WTC11 (cell line): ENCODE data around the gene DMD. TPM values are rescaled to one million over a fixed set of nuclear protein-coding genes. Genes with fewer than 3 reads are reported as not detected.

ENCODE experiments used
- ATAC-seq: fragments of 200-7000 bp; cut with Tn5 transposase; 2 replicates; pipeline ENCODE4 v1.10.0; 2021; ENCODE audit warnings: mild to moderate bottlenecking, moderate library complexity
- CTCF ChIA-PET: fragments of 300-600 bp; sonication (Branson Sonifier 250); formaldehyde crosslinking; loops from one replicate; lab custom pipeline; 2021; ENCODE audit warnings: antibody characterized with exemption; lab: Charles Lee
- POLR2A ChIA-PET: fragments of 350-600 bp; sonication (Branson Sonifier 250); formaldehyde crosslinking; loops from one replicate; lab custom pipeline; 2021; ENCODE audit warnings: antibody characterized with exemption; lab: Charles Lee
- DNase-seq: peaks from one replicate; pipeline ENCODE4 v3.0.0; 2021; ENCODE audit warnings: low spot score
- H3K27ac Mint-ChIP-seq: 2 replicates; pipeline ENCODE4 v1.8.0; 2021; ENCODE audit warnings: mixed read lengths
- H3K27me3 Mint-ChIP-seq: 2 replicates; pipeline ENCODE4 v1.8.0; 2021; ENCODE audit warnings: low read depth, mild to moderate bottlenecking, moderate library complexity, mixed read lengths
- H3K36me3 Mint-ChIP-seq: 2 replicates; pipeline ENCODE4 v1.8.0; 2021; ENCODE audit warnings: mixed read lengths
- H3K4me1 Mint-ChIP-seq: 2 replicates; pipeline ENCODE4 v1.8.0; 2022; ENCODE audit warnings: mixed read lengths
- H3K4me3 Mint-ChIP-seq: 2 replicates; pipeline ENCODE4 v1.8.0; 2021; ENCODE audit warnings: mild to moderate bottlenecking, moderate library complexity, mixed read lengths
- H3K9me3 Mint-ChIP-seq: 2 replicates; pipeline ENCODE4 v1.8.0; 2021; ENCODE audit warnings: mixed read lengths
- ARID4B ChIP-seq: sonication (generic); formaldehyde crosslinking; IDR thresholded peaks from 2 replicates; pipeline ENCODE4 v1.8.0; 2023; ENCODE audit warnings: missing genetic modification reagents, mild to moderate bottlenecking, borderline replicate concordance
- ATF1 ChIP-seq: sonication (generic); formaldehyde crosslinking; IDR thresholded peaks from 2 replicates; pipeline ENCODE4 v1.8.1; 2023; ENCODE audit warnings: mild to moderate bottlenecking, moderate library complexity, missing genetic modification reagents
- CREB1 ChIP-seq: sonication (generic); formaldehyde crosslinking; IDR thresholded peaks from 2 replicates; pipeline ENCODE4 v1.8.0; 2023; ENCODE audit warnings: mild to moderate bottlenecking, missing genetic modification reagents
- ETV6 ChIP-seq: sonication (generic); formaldehyde crosslinking; IDR thresholded peaks from 2 replicates; pipeline ENCODE4 v1.8.1; 2022; ENCODE audit warnings: mild to moderate bottlenecking, missing genetic modification reagents
- FOXP1 ChIP-seq: sonication (generic); formaldehyde crosslinking; IDR thresholded peaks from 2 replicates; pipeline ENCODE4 v1.8.0; 2022; ENCODE audit warnings: missing genetic modification reagents, mild to moderate bottlenecking, moderate library complexity, borderline replicate concordance
- MYBL2 ChIP-seq: sonication (generic); formaldehyde crosslinking; IDR thresholded peaks from 2 replicates; pipeline ENCODE4 v1.8.1; 2023; ENCODE audit warnings: mild to moderate bottlenecking, moderate library complexity, missing genetic modification reagents
- NFE2L1 ChIP-seq: sonication (generic); formaldehyde crosslinking; IDR thresholded peaks from 2 replicates; pipeline ENCODE4 v1.8.1; 2023; ENCODE audit warnings: missing genetic modification reagents
- NR3C1 ChIP-seq: sonication (generic); formaldehyde crosslinking; conservative IDR thresholded peaks from 2 replicates; pipeline ENCODE4 v1.8.1; 2023; ENCODE audit warnings: low read depth, mild to moderate bottlenecking, missing genetic modification reagents
- OVOL2 ChIP-seq: fragments of 250-450 bp; sonication (Bioruptor Pico); IDR thresholded peaks from 2 replicates; pipeline ENCODE4 v1.9.0; 2021; ENCODE audit warnings: mild to moderate bottlenecking, borderline replicate concordance
- STAT6 ChIP-seq: sonication (generic); formaldehyde crosslinking; conservative IDR thresholded peaks from 2 replicates; pipeline ENCODE4 v1.8.1; 2023; ENCODE audit warnings: mild to moderate bottlenecking, low read depth, missing genetic modification reagents, moderate library complexity
- TP53 ChIP-seq: sonication (generic); formaldehyde crosslinking; IDR thresholded peaks from 2 replicates; pipeline ENCODE4 v1.8.1; 2023; ENCODE audit warnings: mild to moderate bottlenecking, missing genetic modification reagents
- ZBTB21 ChIP-seq: sonication (generic); formaldehyde crosslinking; IDR thresholded peaks from 2 replicates; pipeline ENCODE4 v1.8.1; 2023; ENCODE audit warnings: mild to moderate bottlenecking, missing genetic modification reagents, borderline replicate concordance
- ZNF263 ChIP-seq: sonication (generic); formaldehyde crosslinking; IDR thresholded peaks from 2 replicates; pipeline ENCODE4 v1.8.1; 2022; ENCODE audit warnings: low read depth, mild to moderate bottlenecking, moderate library complexity, missing genetic modification reagents
- ZNF317 ChIP-seq: sonication (generic); formaldehyde crosslinking; IDR thresholded peaks from 2 replicates; pipeline ENCODE4 v1.8.1; 2023; ENCODE audit warnings: low read depth, mild to moderate bottlenecking, moderate library complexity, missing genetic modification reagents, borderline replicate concordance
- total RNA-seq: library from RNA; stranded (reverse); gene quantifications from 3 replicates; pipeline ENCODE4 v1.2.3, GENCODE V29; 2021
- TF ChIP-seq, protein P1 (sequence below): fragments of 250-450 bp; sonication (Bioruptor Pico); IDR thresholded peaks from 2 replicates; pipeline ENCODE4 v2.1.2; 2022; ENCODE audit warnings: mild to moderate bottlenecking, moderate library complexity
- TF ChIP-seq, protein P2 (sequence below): sonication (generic); formaldehyde crosslinking; IDR thresholded peaks from 2 replicates; pipeline ENCODE4 v1.8.1; 2022; ENCODE audit warnings: low read depth, mild to moderate bottlenecking, moderate library complexity, missing genetic modification reagents, borderline replicate concordance

The DMD gene
- total RNA-seq, 1 experiment from 2014 or later, result 9.1 TPM

DNA sequence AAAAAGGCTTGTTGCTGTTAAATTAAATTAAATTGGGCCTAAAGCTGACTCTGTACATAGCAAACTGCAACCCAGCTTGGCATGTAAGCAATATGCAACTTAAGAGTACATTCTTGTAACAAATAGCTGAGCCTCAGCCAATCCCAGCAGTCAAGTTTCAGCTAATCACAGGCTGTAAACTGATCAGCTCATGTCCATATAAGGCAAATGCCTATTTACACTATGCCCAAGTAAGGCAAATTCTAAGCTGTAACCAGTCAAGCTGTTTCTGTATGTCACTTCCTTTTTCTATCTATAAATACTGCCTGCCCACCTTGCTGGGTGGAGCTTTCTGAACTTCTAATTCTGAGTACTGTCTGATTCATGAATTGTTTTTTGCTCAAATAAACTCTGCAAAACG is 1710.4 kb downstream of the DMD start (continued):
- TF ChIP-seq, protein P1, sequence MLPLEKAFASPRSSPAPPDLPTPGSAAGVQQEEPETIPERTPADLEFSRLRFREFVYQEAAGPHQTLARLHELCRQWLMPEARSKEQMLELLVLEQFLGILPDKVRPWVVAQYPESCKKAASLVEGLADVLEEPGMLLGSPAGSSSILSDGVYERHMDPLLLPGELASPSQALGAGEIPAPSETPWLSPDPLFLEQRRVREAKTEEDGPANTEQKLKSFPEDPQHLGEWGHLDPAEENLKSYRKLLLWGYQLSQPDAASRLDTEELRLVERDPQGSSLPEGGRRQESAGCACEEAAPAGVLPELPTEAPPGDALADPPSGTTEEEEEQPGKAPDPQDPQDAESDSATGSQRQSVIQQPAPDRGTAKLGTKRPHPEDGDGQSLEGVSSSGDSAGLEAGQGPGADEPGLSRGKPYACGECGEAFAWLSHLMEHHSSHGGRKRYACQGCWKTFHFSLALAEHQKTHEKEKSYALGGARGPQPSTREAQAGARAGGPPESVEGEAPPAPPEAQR (CRISPR knock-in tag), result no peak
- no peak for TF ChIP-seq NFE2L1

- Mint-ChIP-seq H3K9me3 (no peaks in the 10 kb centered on the region), H3K27ac (no peak overlapping the region; the same call in 1 of the 2 replicates), H3K4me1 (peaks cover 9% of the 10 kb centered on the region), H3K4me3 (no peak overlapping the region), H3K27me3 (no peaks in the 10 kb centered on the region), H3K36me3 (no peaks in the 10 kb centered on the region)
- TF ChIP-seq NR3C1 (CRISPR knock-in tag) (no peak), FOXP1 (CRISPR knock-in tag) (no peak), ATF1 (CRISPR knock-in tag) (no peak), ZNF263 (no peak), ZBTB21 (CRISPR knock-in tag) (no peak), CREB1 (CRISPR knock-in tag) (no peak), OVOL2 (CRISPR knock-in tag) (no peak), MYBL2 (CRISPR knock-in tag) (no peak), ETV6 (CRISPR knock-in tag) (no peak), ZNF317 (CRISPR knock-in tag) (no peak), STAT6 (CRISPR knock-in tag) (no peak), ARID4B (CRISPR knock-in tag) (no peak), TP53 (CRISPR knock-in tag) (no peak)
- TF ChIP-seq, protein P2, sequence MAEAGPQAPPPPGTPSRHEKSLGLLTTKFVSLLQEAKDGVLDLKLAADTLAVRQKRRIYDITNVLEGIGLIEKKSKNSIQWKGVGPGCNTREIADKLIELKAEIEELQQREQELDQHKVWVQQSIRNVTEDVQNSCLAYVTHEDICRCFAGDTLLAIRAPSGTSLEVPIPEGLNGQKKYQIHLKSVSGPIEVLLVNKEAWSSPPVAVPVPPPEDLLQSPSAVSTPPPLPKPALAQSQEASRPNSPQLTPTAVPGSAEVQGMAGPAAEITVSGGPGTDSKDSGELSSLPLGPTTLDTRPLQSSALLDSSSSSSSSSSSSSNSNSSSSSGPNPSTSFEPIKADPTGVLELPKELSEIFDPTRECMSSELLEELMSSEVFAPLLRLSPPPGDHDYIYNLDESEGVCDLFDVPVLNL (CRISPR knock-in tag), result no peak
- DNase-seq (no peak), ATAC-seq (peak; percentile 39)
- CTCF ChIA-PET, result no interaction called here
- POLR2A ChIA-PET, result no interaction called here
Measured at GRCh38 chrX:31499109-31499508, 1712.2 kb downstream of the DMD start.
